Fibroblast of lung (primary cell): ENCODE data around the gene ATP10B. TPM values are rescaled to one million over a fixed set of nuclear protein-coding genes. Genes with fewer than 3 reads are reported as not detected.

Experiments used
- DNase-seq, 2 donors: peaks; one replicate each; pipeline versions ENCODE4 v3.0.0 to v3.0.0-alpha.2; 2010; ENCODE audit warnings: low read depth in 2 of 2
- H2AFZ ChIP-seq: 2 replicates; pipeline ENCODE4 v1.5.1; 2012; ENCODE audit warnings: low read length, control low read depth, inconsistent platforms
- H3K27ac ChIP-seq: 2 replicates; pipeline ENCODE4 v1.5.1; 2011; ENCODE audit warnings: low read length, control low read depth; ENCODE audit not compliant: insufficient read depth
- H3K27me3 ChIP-seq: 2 replicates; pipeline ENCODE4 v1.5.1; 2011; ENCODE audit warnings: mild to moderate bottlenecking, low read length; ENCODE audit not compliant: control insufficient read depth, insufficient read depth
- H3K36me3 ChIP-seq: 2 replicates; pipeline ENCODE4 v1.5.1; 2011; ENCODE audit warnings: low read length; ENCODE audit not compliant: control insufficient read depth, insufficient read depth
- H3K4me1 ChIP-seq: 2 replicates; pipeline ENCODE4 v1.5.1; 2011; ENCODE audit warnings: low read length; ENCODE audit not compliant: control insufficient read depth, insufficient read depth; ENCODE audit errors: extremely low read depth
- H3K4me2 ChIP-seq: 2 replicates; pipeline ENCODE4 v1.5.1; 2011; ENCODE audit warnings: low read length, control low read depth; ENCODE audit not compliant: insufficient read depth; ENCODE audit errors: extremely low read depth
- H3K4me3 ChIP-seq, 4 experiments: fragments of 200-600 bp in 1 of 4; sonication (generic) in 1 of 4; replicated peaks in 1 of 4; 2 replicates each; pipeline ENCODE4 v1.5.1; 2011 to 2016; ENCODE audit warnings: low read length in 4 of 4, low read depth in 3 of 4, mild to moderate bottlenecking in 3 of 4, control low read depth in 2 of 4, inconsistent platforms in 1 of 4, mixed read lengths in 1 of 4; ENCODE audit not compliant: insufficient read depth in 1 of 4; ENCODE audit errors: control extremely low read depth in 1 of 4
- H3K79me2 ChIP-seq: 2 replicates; pipeline ENCODE4 v1.5.1; 2012; ENCODE audit warnings: mild to moderate bottlenecking, low read length, inconsistent platforms; ENCODE audit not compliant: control insufficient read depth, insufficient read depth
- H3K9ac ChIP-seq: 2 replicates; pipeline ENCODE4 v1.5.1; 2011; ENCODE audit warnings: mild to moderate bottlenecking, low read length, control low read depth; ENCODE audit not compliant: insufficient read depth
- H3K9me3 ChIP-seq: 2 replicates; pipeline ENCODE4 v1.5.1; 2012; ENCODE audit warnings: low read depth, low read length; ENCODE audit not compliant: control insufficient read depth, insufficient read depth
- H4K20me1 ChIP-seq: 2 replicates; pipeline ENCODE4 v1.5.1; 2011; ENCODE audit warnings: low read length; ENCODE audit not compliant: control insufficient read depth, insufficient read depth; ENCODE audit errors: extremely low read depth
- CTCF ChIP-seq, 2 donors: IDR thresholded peaks in 1 of 2; conservative IDR thresholded peaks in 1 of 2; 1 replicate in 1 of 2; 2 replicates in 1 of 2; pipeline ENCODE4 v1.5.1; 2011 to 2012; ENCODE audit warnings: low read length in 2 of 2, control low read depth in 1 of 2, inconsistent platforms in 1 of 2, low read depth in 1 of 2, mild to moderate bottlenecking in 1 of 2
- EZH2 ChIP-seq: IDR thresholded peaks from 2 replicates; pipeline ENCODE4 v1.5.1; 2012; ENCODE audit warnings: low read length, control low read depth, mild to moderate bottlenecking; ENCODE audit errors: missing control alignments
- polyA plus RNA-seq, 2 donors: library from polyadenylated mRNA; depleted of rRNA in 1 of 2; stranded (reverse) in 1 of 2; unstranded in 1 of 2; fragments of >200 nt; gene quantifications; 2 replicates each; pipeline ENCODE4 v1.2.1, GENCODE V29; 2011 to 2012; ENCODE audit warnings: missing spikeins in 1 of 2
- total RNA-seq: library from RNA; depleted of rRNA; stranded (reverse); fragments of >200 nt; gene quantifications from 2 replicates; pipeline ENCODE4 v1.2.1, GENCODE V29; 2014

ATP10B gene
- total and polyA plus RNA-seq, 2 donors (not counting 1 experiment from before 2014, with no cell fraction given) = not detected

GRCh38 chr5:160534125-160534524 is 317.9 kb downstream of the ATP10B start:
- Histone ChIP-seq H3K27ac (no peak overlapping the region), H4K20me1 (no peaks in the 10 kb centered on the region), H3K9ac (no peak overlapping the region), H3K9me3 (no peaks in the 10 kb centered on the region), H3K79me2 (no peaks in the 10 kb centered on the region), H3K36me3 (no peaks in the 10 kb centered on the region), H3K4me1 (no peaks in the 10 kb centered on the region), H3K4me2 (no peak overlapping the region), H3K4me3 (no peak overlapping the region), H2AFZ (no peak overlapping the region), H3K27me3 (no peaks in the 10 kb centered on the region)
- peak in 1 of 2 donors; percentile 24 for DNase-seq
- TF ChIP-seq EZH2 (no peak), CTCF (conservative IDR thresholded peaks at IDR 0.05 in 1 of 2, IDR thresholded peaks at IDR 0.05 in 1 of 2; ENCODE audit: low read depth in 1 of 2, low read length in 2 of 2) (no peak)

DNA sequence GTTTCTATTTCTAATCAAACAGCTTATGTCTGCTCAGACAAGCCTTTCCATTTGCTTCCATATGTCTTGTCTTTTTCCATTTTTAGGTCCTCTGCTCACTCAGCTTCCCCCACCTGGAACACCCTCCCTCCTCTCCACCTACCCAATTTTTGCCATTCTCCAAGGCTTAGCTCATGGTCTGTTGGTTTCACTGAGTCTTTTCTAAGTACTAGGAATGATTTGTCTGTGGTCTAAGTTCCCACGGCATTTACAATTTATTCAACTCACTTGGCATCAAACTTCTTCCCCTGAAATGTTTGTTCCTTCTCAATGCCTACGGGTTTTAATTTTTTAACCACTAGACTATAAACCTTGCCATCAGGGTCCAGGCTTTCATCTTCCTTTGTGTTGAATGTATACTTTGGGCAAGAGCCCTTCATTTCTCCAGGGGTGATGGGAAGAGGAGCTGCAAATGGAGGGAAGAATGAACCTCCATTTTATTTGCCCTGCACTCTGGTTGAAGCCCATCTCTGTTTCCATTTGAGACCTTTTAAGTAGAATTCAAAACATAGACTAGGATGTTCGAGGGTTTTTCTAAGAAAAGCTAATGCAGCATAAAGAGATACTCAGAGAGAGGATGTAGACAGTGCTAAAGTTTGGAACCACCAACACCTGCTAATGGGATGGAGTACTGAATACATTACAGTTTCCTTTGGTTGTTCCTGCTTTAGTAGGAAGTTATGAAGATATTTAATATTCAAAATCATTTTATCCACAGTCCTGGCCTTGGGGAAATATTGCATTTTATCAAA is 326.3 kb downstream of the ATP10B start:
- no peak overlapping the region for H3K9ac ChIP-seq
- H2AFZ ChIP-seq = no peak overlapping the region
- no peaks in the 10 kb centered on the region for H3K79me2 ChIP-seq
- no peaks in the 10 kb centered on the region for H4K20me1 ChIP-seq
- peak in 1 of 2 donors; percentile 83 for DNase-seq
- H3K4me3 ChIP-seq = no peak overlapping the region
- no peak overlapping the region for H3K4me2 ChIP-seq
- TF ChIP-seq CTCF (conservative IDR thresholded peaks at IDR 0.05 in 1 of 2, IDR thresholded peaks at IDR 0.05 in 1 of 2; ENCODE audit: low read depth in 1 of 2, low read length in 2 of 2) (no peak), EZH2 (no peak)
- H3K9me3 ChIP-seq = no peaks in the 10 kb centered on the region
- no peaks in the 10 kb centered on the region for H3K27me3 ChIP-seq
- no peaks in the 10 kb centered on the region for H3K4me1 ChIP-seq
- H3K27ac ChIP-seq = no peak overlapping the region
- no peaks in the 10 kb centered on the region for H3K36me3 ChIP-seq

DNA sequence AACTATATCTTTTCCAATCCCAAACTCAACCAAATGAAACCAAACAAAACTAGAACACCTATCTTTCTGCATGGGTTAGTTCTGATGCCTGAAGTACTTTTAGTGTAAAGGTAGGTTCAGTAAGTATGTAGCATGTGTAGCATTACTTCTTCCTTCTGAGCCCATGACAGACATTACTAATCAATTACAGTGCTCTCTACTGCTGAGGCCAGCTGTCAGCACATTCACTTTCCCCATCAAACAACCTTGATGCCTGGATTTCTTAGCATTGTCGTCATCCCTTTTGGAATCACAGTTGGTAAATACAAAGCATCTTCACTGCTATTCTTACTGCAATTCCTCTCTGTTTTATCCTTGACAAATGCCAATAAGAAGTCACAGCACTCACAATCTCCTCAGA is 327.2 kb downstream of the ATP10B start:
- Histone ChIP-seq H3K9me3 (no peaks in the 10 kb centered on the region), H3K27ac (no peak overlapping the region), H3K4me2 (no peak overlapping the region), H3K4me3 (no peak overlapping the region), H3K27me3 (no peaks in the 10 kb centered on the region), H4K20me1 (no peaks in the 10 kb centered on the region), H2AFZ (no peak overlapping the region), H3K36me3 (no peaks in the 10 kb centered on the region), H3K4me1 (no peaks in the 10 kb centered on the region), H3K79me2 (no peaks in the 10 kb centered on the region), H3K9ac (no peak overlapping the region)
- no peak for TF ChIP-seq CTCF (conservative IDR thresholded peaks at IDR 0.05 in 1 of 2, IDR thresholded peaks at IDR 0.05 in 1 of 2; ENCODE audit: low read depth in 1 of 2, low read length in 2 of 2)
- no peak for TF ChIP-seq EZH2
- no peak for DNase-seq
